Tibial artery (tissue), 4 donors: ENCODE results near the gene ETNK2.

Experiments
- DNase-seq, 2 donors: peaks; one replicate each; pipeline ENCODE4 v3.0.0-alpha.2; 2019
- H3K27ac ChIP-seq, 2 donors: fragments of 200-600 bp; sonication (generic) in 1 of 2; 1 replicate in 1 of 2; 2 replicates in 1 of 2; pipeline ENCODE4 v1.5.1; 2018 to 2019; ENCODE audit warnings: mild to moderate bottlenecking in 1 of 2
- H3K27me3 ChIP-seq, 2 donors: fragments of 200-600 bp; sonication (generic) in 1 of 2; one replicate each; pipeline versions ENCODE4 v1.5.1 to v1.6.0; 2016 to 2019
- H3K36me3 ChIP-seq, 3 donors: fragments of 200-600 bp; sonication (generic) in 2 of 3; one replicate each; pipeline ENCODE4 v1.5.1; 2016 to 2019; ENCODE audit warnings: mild to moderate bottlenecking in 2 of 3
- H3K4me1 ChIP-seq, 4 donors: fragments of 200-600 bp; sonication (generic) in 2 of 4; 1 replicate in 3 of 4; 2 replicates in 1 of 4; pipeline ENCODE4 v1.5.1; 2016 to 2019
- H3K4me3 ChIP-seq, 2 donors: fragments of 200-600 bp; sonication (generic) in 1 of 2; 1 replicate in 1 of 2; 2 replicates in 1 of 2; pipeline ENCODE4 v1.5.1; 2018 to 2019; ENCODE audit warnings: mild to moderate bottlenecking in 2 of 2
- H3K9me3 ChIP-seq, 3 donors: fragments of 200-600 bp; sonication (generic) in 1 of 3; one replicate each; pipeline ENCODE4 v1.5.1; 2016 to 2019
- intact Hi-C: fragments of 100-400 bp; cut with DNase I; formaldehyde crosslinking; loops from one replicate; pipeline ENCODE4 v1.15.0; 2023; ENCODE audit warnings: low total_unique reads
- TF ChIP-seq, protein P1 (sequence below), 2 experiments: fragments of 200-600 bp in 1 of 2; fragments of 450-650 bp in 1 of 2; IDR thresholded peaks; one replicate each; pipeline ENCODE4 v1.5.1; 2017 to 2019; ENCODE audit warnings: antibody characterized with exemption in 2 of 2, mild to moderate bottlenecking in 1 of 2, moderate library complexity in 1 of 2

Gene ETNK2

GRCh38 chr1:204180133-204180532 is 28.3 kb upstream of the ETNK2 start:
- H3K4me3 ChIP-seq = no peak overlapping the region
- TF ChIP-seq, protein P1, sequence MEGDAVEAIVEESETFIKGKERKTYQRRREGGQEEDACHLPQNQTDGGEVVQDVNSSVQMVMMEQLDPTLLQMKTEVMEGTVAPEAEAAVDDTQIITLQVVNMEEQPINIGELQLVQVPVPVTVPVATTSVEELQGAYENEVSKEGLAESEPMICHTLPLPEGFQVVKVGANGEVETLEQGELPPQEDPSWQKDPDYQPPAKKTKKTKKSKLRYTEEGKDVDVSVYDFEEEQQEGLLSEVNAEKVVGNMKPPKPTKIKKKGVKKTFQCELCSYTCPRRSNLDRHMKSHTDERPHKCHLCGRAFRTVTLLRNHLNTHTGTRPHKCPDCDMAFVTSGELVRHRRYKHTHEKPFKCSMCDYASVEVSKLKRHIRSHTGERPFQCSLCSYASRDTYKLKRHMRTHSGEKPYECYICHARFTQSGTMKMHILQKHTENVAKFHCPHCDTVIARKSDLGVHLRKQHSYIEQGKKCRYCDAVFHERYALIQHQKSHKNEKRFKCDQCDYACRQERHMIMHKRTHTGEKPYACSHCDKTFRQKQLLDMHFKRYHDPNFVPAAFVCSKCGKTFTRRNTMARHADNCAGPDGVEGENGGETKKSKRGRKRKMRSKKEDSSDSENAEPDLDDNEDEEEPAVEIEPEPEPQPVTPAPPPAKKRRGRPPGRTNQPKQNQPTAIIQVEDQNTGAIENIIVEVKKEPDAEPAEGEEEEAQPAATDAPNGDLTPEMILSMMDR (IDR thresholded peaks at IDR 0.05) = no peak
- no peaks in the 10 kb centered on the region for H3K36me3 ChIP-seq
- no peak for DNase-seq
- no peak overlapping the region for H3K27ac ChIP-seq
- peaks cover 0 to 26% of the 10 kb centered on the region in 2 donors for H3K27me3 ChIP-seq
- no peaks in the 10 kb centered on the region for H3K4me1 ChIP-seq
- H3K9me3 ChIP-seq = no peaks in the 10 kb centered on the region
- intact Hi-C loops = no loop called here

GRCh38 chr1:204178487-204179281 is 26.8 kb upstream of the ETNK2 start:
- Histone ChIP-seq H3K9me3 (no peaks in the 10 kb centered on the region), H3K27me3 (peaks cover 0 to 32% of the 10 kb centered on the region in 2 donors), H3K36me3 (no peaks in the 10 kb centered on the region), H3K27ac (no peak overlapping the region), H3K4me3 (no peak overlapping the region), H3K4me1 (no peaks in the 10 kb centered on the region)
- DNase-seq = no peak
- intact Hi-C loops = no loop called here
- TF ChIP-seq, protein P1 (IDR thresholded peaks at IDR 0.05) = no peak

DNA sequence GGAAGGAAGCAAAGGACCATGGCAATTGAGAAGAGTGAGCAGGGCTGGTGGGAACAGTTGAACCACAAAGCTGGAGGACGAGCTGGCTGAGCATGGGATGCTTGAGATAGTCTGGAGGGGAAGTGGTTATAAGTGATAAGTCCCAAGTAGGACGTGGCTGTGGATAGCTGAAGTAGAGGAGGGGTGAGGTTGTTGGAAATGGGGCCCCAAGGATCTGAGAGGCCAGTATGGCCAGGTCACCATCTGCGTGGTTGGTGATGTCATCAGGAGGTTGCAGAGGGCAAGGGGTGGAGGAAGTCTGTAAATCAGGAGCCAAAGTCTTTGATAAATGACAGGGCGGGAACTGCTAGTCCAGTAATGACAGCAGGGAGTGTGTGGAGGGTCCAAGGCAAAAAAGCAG is 25.3 kb upstream of the ETNK2 start:
- no peaks in the 10 kb centered on the region for H3K9me3 ChIP-seq
- no peak for DNase-seq
- H3K4me3 ChIP-seq = no peak overlapping the region
- H3K36me3 ChIP-seq = no peaks in the 10 kb centered on the region
- peaks cover 0 to 32% of the 10 kb centered on the region in 2 donors for H3K27me3 ChIP-seq
- H3K4me1 ChIP-seq = no peaks in the 10 kb centered on the region
- H3K27ac ChIP-seq = no peak overlapping the region
- intact Hi-C loops = no loop called here
- TF ChIP-seq, protein P1 (IDR thresholded peaks at IDR 0.05) = no peak

DNA sequence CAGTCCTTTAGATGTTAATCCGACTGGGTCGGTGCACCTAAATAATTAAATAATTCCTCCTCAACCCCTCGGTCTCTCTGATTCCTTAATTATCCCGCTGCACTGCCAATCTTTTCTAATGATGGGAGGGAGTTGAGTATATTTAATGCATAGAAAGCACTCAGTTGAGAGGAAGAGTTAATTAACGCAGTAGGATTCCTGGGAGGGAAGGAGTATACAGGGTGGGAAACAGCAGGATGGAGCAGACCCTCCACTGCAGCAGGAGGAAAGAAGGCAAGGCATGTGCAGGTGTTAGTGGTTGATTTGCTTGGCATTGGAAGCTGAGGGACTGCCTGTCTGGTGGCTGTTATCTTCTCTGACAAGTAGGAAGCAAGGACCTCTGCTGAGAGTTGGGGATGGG is 24.2 kb upstream of the ETNK2 start:
- H3K4me3 ChIP-seq = no peak overlapping the region
- intact Hi-C loops = no loop called here
- peaks cover 0 to 32% of the 10 kb centered on the region in 2 donors for H3K27me3 ChIP-seq
- no peak overlapping the region for H3K27ac ChIP-seq
- TF ChIP-seq, protein P1 (IDR thresholded peaks at IDR 0.05) = no peak
- no peaks in the 10 kb centered on the region for H3K36me3 ChIP-seq
- DNase-seq = no peak
- H3K9me3 ChIP-seq = no peaks in the 10 kb centered on the region
- no peaks in the 10 kb centered on the region for H3K4me1 ChIP-seq

- no peak overlapping the region for H3K27ac ChIP-seq
- no peak overlapping the region for H3K4me3 ChIP-seq
- intact Hi-C loops = no loop called here
These were observed 23.1 kb upstream of the ETNK2 start for GRCh38 chr1:204174958-204175357.

More at GRCh38 chr1:204174958-204175357, 23.1 kb upstream of the ETNK2 start:
- Histone ChIP-seq H3K36me3 (no peaks in the 10 kb centered on the region), H3K4me1 (no peaks in the 10 kb centered on the region), H3K9me3 (peaks cover 0 to 7% (median 6%) of the 10 kb centered on the region in 3 donors), H3K27me3 (peaks cover 0 to 32% of the 10 kb centered on the region in 2 donors)
- TF ChIP-seq, protein P1 (IDR thresholded peaks at IDR 0.05) = no peak
- no peak for DNase-seq
